OCI-LY1 (cell line): ENCODE data around the gene SLC40A1.
"Not testable (repeated sequence)": the region's sequence is repeated elsewhere in the genome, so short reads cannot be mapped to it uniquely, and the experiment has no call there.

Experiments used
- EZH2 ChIP-seq: fragments of 200-600 bp; sonication (generic), shearing (Covaris generic); IDR thresholded peaks from 2 replicates; pipeline ENCODE4 v1.8.0; 2017; ENCODE audit warnings: borderline replicate concordance, mixed run types, mild to moderate bottlenecking, antibody characterized with exemption, low read length, moderate library complexity, mixed read lengths
- TF ChIP-seq, protein P1 (sequence below): fragments of 200-600 bp; sonication (generic), shearing (Covaris generic); IDR thresholded peaks from 2 replicates; pipeline ENCODE4 v1.5.1; 2017; ENCODE audit warnings: mild to moderate bottlenecking, antibody characterized with exemption, low read length, moderate library complexity, mixed read lengths

GRCh38 chr2:189601652-189602051 is 21.1 kb upstream of the SLC40A1 start:
- TF ChIP-seq, protein P1, sequence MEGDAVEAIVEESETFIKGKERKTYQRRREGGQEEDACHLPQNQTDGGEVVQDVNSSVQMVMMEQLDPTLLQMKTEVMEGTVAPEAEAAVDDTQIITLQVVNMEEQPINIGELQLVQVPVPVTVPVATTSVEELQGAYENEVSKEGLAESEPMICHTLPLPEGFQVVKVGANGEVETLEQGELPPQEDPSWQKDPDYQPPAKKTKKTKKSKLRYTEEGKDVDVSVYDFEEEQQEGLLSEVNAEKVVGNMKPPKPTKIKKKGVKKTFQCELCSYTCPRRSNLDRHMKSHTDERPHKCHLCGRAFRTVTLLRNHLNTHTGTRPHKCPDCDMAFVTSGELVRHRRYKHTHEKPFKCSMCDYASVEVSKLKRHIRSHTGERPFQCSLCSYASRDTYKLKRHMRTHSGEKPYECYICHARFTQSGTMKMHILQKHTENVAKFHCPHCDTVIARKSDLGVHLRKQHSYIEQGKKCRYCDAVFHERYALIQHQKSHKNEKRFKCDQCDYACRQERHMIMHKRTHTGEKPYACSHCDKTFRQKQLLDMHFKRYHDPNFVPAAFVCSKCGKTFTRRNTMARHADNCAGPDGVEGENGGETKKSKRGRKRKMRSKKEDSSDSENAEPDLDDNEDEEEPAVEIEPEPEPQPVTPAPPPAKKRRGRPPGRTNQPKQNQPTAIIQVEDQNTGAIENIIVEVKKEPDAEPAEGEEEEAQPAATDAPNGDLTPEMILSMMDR, result not testable (repeated sequence)
- not testable (repeated sequence) for TF ChIP-seq EZH2
